ENCODE measurements around the gene DUSP28.

DNA sequence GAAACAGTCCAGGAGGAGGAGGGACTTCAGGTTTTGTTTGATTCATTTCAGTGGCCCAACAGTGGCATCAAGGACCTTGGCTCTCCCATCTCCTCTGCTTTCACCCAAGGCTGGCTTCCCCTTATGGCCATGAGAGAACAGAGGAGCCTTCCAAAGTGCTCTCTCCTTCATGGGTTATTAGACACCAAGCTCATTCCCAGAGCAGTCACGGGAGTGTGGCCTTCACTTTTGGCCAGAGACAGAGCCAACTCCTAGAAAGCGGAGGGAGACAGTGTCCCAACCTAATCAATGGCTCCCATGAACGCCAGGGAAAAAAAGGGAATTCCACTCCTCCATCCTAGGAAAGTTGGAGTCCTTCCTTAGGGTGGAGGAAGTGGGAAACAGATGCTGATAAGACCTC, 871 bp upstream of the DUSP28 start:
- no peak for TF ChIP-seq FOXK2 (IDR thresholded peaks at IDR 0.05)
- TF ChIP-seq CHD2 (IDR thresholded peaks at IDR 0.05; ENCODE audit: borderline replicate concordance, low read depth, low read length), result no peak
- TF ChIP-seq JUNB (IDR thresholded peaks at IDR 0.05), result no peak
- no peak for TF ChIP-seq TAF1 (IDR thresholded peaks at IDR 0.05; ENCODE audit: borderline replicate concordance, low read depth, low read length)
- TF ChIP-seq, protein P1, sequence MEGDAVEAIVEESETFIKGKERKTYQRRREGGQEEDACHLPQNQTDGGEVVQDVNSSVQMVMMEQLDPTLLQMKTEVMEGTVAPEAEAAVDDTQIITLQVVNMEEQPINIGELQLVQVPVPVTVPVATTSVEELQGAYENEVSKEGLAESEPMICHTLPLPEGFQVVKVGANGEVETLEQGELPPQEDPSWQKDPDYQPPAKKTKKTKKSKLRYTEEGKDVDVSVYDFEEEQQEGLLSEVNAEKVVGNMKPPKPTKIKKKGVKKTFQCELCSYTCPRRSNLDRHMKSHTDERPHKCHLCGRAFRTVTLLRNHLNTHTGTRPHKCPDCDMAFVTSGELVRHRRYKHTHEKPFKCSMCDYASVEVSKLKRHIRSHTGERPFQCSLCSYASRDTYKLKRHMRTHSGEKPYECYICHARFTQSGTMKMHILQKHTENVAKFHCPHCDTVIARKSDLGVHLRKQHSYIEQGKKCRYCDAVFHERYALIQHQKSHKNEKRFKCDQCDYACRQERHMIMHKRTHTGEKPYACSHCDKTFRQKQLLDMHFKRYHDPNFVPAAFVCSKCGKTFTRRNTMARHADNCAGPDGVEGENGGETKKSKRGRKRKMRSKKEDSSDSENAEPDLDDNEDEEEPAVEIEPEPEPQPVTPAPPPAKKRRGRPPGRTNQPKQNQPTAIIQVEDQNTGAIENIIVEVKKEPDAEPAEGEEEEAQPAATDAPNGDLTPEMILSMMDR (IDR thresholded peaks at IDR 0.05 in 2 of 3, conservative IDR thresholded peaks at IDR 0.05 in 1 of 3; ENCODE audit: control insufficient read depth in 2 of 3, extremely low read depth in 1 of 3, insufficient read depth in 1 of 3, low read depth in 3 of 3, low read length in 3 of 3), result no peak
- no peak for TF ChIP-seq RUNX3 (IDR thresholded peaks at IDR 0.05; ENCODE audit: low read length)
- TF ChIP-seq, protein P2, sequence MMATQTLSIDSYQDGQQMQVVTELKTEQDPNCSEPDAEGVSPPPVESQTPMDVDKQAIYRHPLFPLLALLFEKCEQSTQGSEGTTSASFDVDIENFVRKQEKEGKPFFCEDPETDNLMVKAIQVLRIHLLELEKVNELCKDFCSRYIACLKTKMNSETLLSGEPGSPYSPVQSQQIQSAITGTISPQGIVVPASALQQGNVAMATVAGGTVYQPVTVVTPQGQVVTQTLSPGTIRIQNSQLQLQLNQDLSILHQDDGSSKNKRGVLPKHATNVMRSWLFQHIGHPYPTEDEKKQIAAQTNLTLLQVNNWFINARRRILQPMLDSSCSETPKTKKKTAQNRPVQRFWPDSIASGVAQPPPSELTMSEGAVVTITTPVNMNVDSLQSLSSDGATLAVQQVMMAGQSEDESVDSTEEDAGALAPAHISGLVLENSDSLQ (IDR thresholded peaks at IDR 0.05), result no peak
- TF ChIP-seq SUZ12 (IDR thresholded peaks at IDR 0.05; ENCODE audit: unreplicated experiment), result no peak
- no peak for TF ChIP-seq PBX3 (IDR thresholded peaks at IDR 0.05; ENCODE audit: insufficient replicate concordance, low read depth, low read length)
- TF ChIP-seq STAT3 (IDR thresholded peaks at IDR 0.05; ENCODE audit: low read depth, low read length), result no peak
